GM12878 (cell line): Measurements from ENCODE around the gene KIFC1. TPM values are rescaled to one million over a fixed set of nuclear protein-coding genes. Genes with fewer than 3 reads are reported as not detected.
A peak's percentile ranks its signal among the peaks of the same experiment; 100 is the strongest.

Experiments
- ATAC-seq: fragments of 200-7000 bp; cut with Tn5 transposase; 3 replicates; pipeline ENCODE4 v1.9.1; 2020; ENCODE audit warnings: mild to moderate bottlenecking, moderate library complexity
- BruUV-seq: library from RNA; stranded (reverse); fragments of 400-500 nt; replicated peaks from 2 replicates; lab custom pipeline; 2021; lab: Mats Ljungman, UMichigan
- CTCF ChIA-PET: fragments of 300-600 bp; sonication (Branson Sonifier 250); formaldehyde crosslinking; extraction: SDS; loops from one replicate; lab custom pipeline; 2021; ENCODE audit warnings: inconsistent platforms; lab: Yijun Ruan, JAX
- POLR2A ChIA-PET: fragments of 350-600 bp; formaldehyde crosslinking; extraction: SDS; loops from one replicate; lab custom pipeline; 2021; ENCODE audit warnings: inconsistent platforms; lab: Charles Lee
- RAD21 ChIA-PET: fragments of 300-600 bp; sonication (Branson Sonifier 250); formaldehyde crosslinking; loops from one replicate; lab custom pipeline; 2023; ENCODE audit warnings: antibody characterized with exemption; ENCODE audit not compliant: unreplicated experiment; lab: Charles Lee
- SMC1A ChIA-PET: fragments of 300-600 bp; sonication (Branson Sonifier 250); formaldehyde crosslinking; loops from one replicate; lab custom pipeline; 2023; ENCODE audit not compliant: unreplicated experiment, uncharacterized antibody; lab: Charles Lee
- DNase-seq: peaks from one replicate; pipeline ENCODE4 v3.0.0-alpha.2; 2011; ENCODE audit warnings: low read depth, low spot score
- FAIRE-seq: peaks from 3 replicates; lab custom pipeline; 2011; peaks lifted over from hg19 to GRCh38; lab: Jason Lieb, UNC
- H2AFZ ChIP-seq: 2 replicates; pipeline ENCODE4 v1.6.0; 2011; ENCODE audit warnings: low read depth, low read length, control low read depth; ENCODE audit not compliant: control insufficient read depth
- H3K27ac ChIP-seq: 2 replicates; pipeline ENCODE4 v1.5.1; 2011; ENCODE audit warnings: control low read depth; ENCODE audit not compliant: control insufficient read depth, insufficient read depth
- H3K27me3 ChIP-seq, 2 experiments: replicated peaks in 1 of 2; 2 replicates each; pipeline versions ENCODE4 v1.6.0 to v1.6.1; 2011; ENCODE audit warnings: low read length in 1 of 2; ENCODE audit not compliant: control insufficient read depth in 2 of 2, insufficient read depth in 2 of 2
- H3K36me3 ChIP-seq, 2 experiments: 2 replicates each; pipeline ENCODE4 v1.5.1; 2011; ENCODE audit warnings: low read length in 1 of 2; ENCODE audit not compliant: control insufficient read depth in 2 of 2, insufficient read depth in 2 of 2
- H3K4me1 ChIP-seq: 2 replicates; pipeline ENCODE4 v1.6.1; 2011; ENCODE audit warnings: mild to moderate bottlenecking, low read length, moderate library complexity, mixed read lengths; ENCODE audit not compliant: control insufficient read depth, insufficient read depth
- H3K4me2 ChIP-seq: 2 replicates; pipeline ENCODE4 v1.6.0; 2011; ENCODE audit warnings: control low read depth; ENCODE audit not compliant: control insufficient read depth, insufficient read depth
- H3K4me3 ChIP-seq: fragments of 200-600 bp; sonication (generic); 2 replicates; pipeline ENCODE4 v1.5.1; 2016
- H3K79me2 ChIP-seq: 2 replicates; pipeline ENCODE4 v1.6.0; 2011; ENCODE audit warnings: low read length; ENCODE audit not compliant: control insufficient read depth, insufficient read depth
- H3K9ac ChIP-seq: 2 replicates; pipeline ENCODE4 v1.8.0; 2011; ENCODE audit warnings: low read length, control low read depth, mixed read lengths; ENCODE audit not compliant: control insufficient read depth, insufficient read depth
- H3K9me3 ChIP-seq: replicated peaks from 3 replicates; pipeline ENCODE4 v1.5.1; 2011; ENCODE audit warnings: mild to moderate bottlenecking, low read length; ENCODE audit not compliant: control insufficient read depth, insufficient read depth
- H4K20me1 ChIP-seq: 2 replicates; pipeline ENCODE4 v1.6.0; 2011; ENCODE audit not compliant: control insufficient read depth, insufficient read depth
- CREB1 ChIP-seq: IDR thresholded peaks from 2 replicates; pipeline ENCODE4 v1.6.1; 2012; ENCODE audit warnings: low read depth, mild to moderate bottlenecking, inconsistent platforms
- EGR1 ChIP-seq, 2 experiments: IDR thresholded peaks; 1 replicate in 1 of 2; 2 replicates in 1 of 2; pipeline ENCODE4 v1.6.1; 2011 to 2012; ENCODE audit warnings: low read depth in 2 of 2, low read length in 2 of 2, borderline replicate concordance in 1 of 2, mild to moderate bottlenecking in 1 of 2, moderate library complexity in 1 of 2
- HCFC1 ChIP-seq: fragments of 150-350 bp; IDR thresholded peaks from 2 replicates; pipeline ENCODE4 v1.6.1; 2014; ENCODE audit warnings: low read length
- MEF2B ChIP-seq: fragments of 450-650 bp; IDR thresholded peaks from 2 replicates; pipeline ENCODE4 v1.6.1; 2018; ENCODE audit warnings: mild to moderate bottlenecking, moderate library complexity; ENCODE audit not compliant: partially characterized antibody, poor library complexity, severe bottlenecking
- MXI1 ChIP-seq: fragments of 150-350 bp; IDR thresholded peaks from 2 replicates; pipeline ENCODE4 v1.6.1; 2011; ENCODE audit warnings: low read depth, mild to moderate bottlenecking, inconsistent platforms, low read length, improper control_type of control experiment
- NFYA ChIP-seq: IDR thresholded peaks from 2 replicates; pipeline ENCODE4 v1.6.1; 2011; ENCODE audit warnings: low read depth, mild to moderate bottlenecking, low read length, improper control_type of control experiment, borderline replicate concordance
- NR2F1 ChIP-seq: fragments of 450-650 bp; conservative IDR thresholded peaks from 2 replicates; pipeline ENCODE4 v1.6.1; 2017; ENCODE audit warnings: mild to moderate bottlenecking
- PAX5 ChIP-seq: IDR thresholded peaks from 2 replicates; pipeline ENCODE4 v1.6.1; 2011; ENCODE audit warnings: low read depth, low read length, borderline replicate concordance
- SREBF1 ChIP-seq: IDR thresholded peaks from 2 replicates; pipeline ENCODE4 v1.6.1; 2012; ENCODE audit warnings: mild to moderate bottlenecking, low read length
- TAF1 ChIP-seq: IDR thresholded peaks from 2 replicates; pipeline ENCODE4 v1.6.1; 2011; ENCODE audit warnings: mild to moderate bottlenecking, low read depth, low read length, borderline replicate concordance
- YY1 ChIP-seq: IDR thresholded peaks from 2 replicates; pipeline ENCODE4 v1.6.1; 2011; ENCODE audit warnings: low read depth, mild to moderate bottlenecking, low read length
- WGBS: methylation state at CpG from one replicate; pipeline ENCODE4 v1.1.6; 2016; ENCODE audit warnings: low lambda C conversion rate; ENCODE audit not compliant: insufficient replicate concordance, insufficient coverage; ENCODE audit errors: missing lambda C conversion rate; 5-methylcytosine and 5-hydroxymethylcytosine counted together
- in situ Hi-C: fragments of 300-500 bp; cut with MboI; formaldehyde crosslinking; loops from 9 replicates; pipeline ENCODE4 v1.14.3; 2018; ENCODE audit warnings: mixed read lengths
- intact Hi-C: fragments of 100-400 bp; cut with micrococcal nuclease; formaldehyde crosslinking; loops from one replicate; pipeline ENCODE4 v1.14.2; 2022; ENCODE audit not compliant: unreplicated experiment
- polyA plus RNA-seq, 11 experiments: library from polyadenylated mRNA; depleted of rRNA in 4 of 11; unstranded in 6 of 11; stranded (reverse) in 5 of 11; fragments of >200 nt; fragmentation: Nextera tagmentation in 4 of 11; fragmentation: Illumina TruSeq in 1 of 11; extraction: Ambion mirVana in 4 of 11; extraction: Trizol in 1 of 11; gene quantifications; 1 replicate in 1 of 11; 2 replicates in 10 of 11; pipeline versions ENCODE4 v1.2.1 to v1.2.3, GENCODE V29; 2011 to 2016; ENCODE audit warnings: inconsistent platforms in 2 of 11, missing spikeins in 2 of 11, low read depth in 1 of 11
- total RNA-seq, 4 experiments: library from RNA; depleted of rRNA in 3 of 4; stranded (reverse); fragments of >200 nt in 3 of 4; fragmentation: Illumina TruSeq in 1 of 4; extraction: Trizol in 1 of 4; gene quantifications; 2 replicates each; pipeline versions ENCODE4 v1.2.1 to v1.2.3, GENCODE V29; 2013 to 2021
- TF ChIP-seq, protein P1 (sequence below): fragments of 450-650 bp; IDR thresholded peaks from 2 replicates; pipeline ENCODE4 v1.6.1; 2018; ENCODE audit warnings: borderline replicate concordance, mild to moderate bottlenecking; ENCODE audit not compliant: partially characterized antibody
- TF ChIP-seq, protein P2 (sequence below): fragments of 450-650 bp; IDR thresholded peaks from 2 replicates; pipeline ENCODE4 v1.6.1; 2016; ENCODE audit warnings: mild to moderate bottlenecking
- TF ChIP-seq, protein P3 (sequence below): IDR thresholded peaks from 2 replicates; pipeline ENCODE4 v1.6.1; 2011; ENCODE audit warnings: low read depth, low read length, improper control_type of control experiment, borderline replicate concordance
- TF ChIP-seq, protein P4 (sequence below), 3 experiments: IDR thresholded peaks in 2 of 3; conservative IDR thresholded peaks in 1 of 3; 2 replicates each; pipeline ENCODE4 v1.5.1; 2011; ENCODE audit warnings: low read depth in 3 of 3, low read length in 3 of 3, mild to moderate bottlenecking in 3 of 3, control low read depth in 2 of 3, moderate library complexity in 2 of 3, inconsistent platforms in 1 of 3, mixed read lengths in 1 of 3; ENCODE audit not compliant: control insufficient read depth in 2 of 3, insufficient read depth in 1 of 3; ENCODE audit errors: extremely low read depth in 1 of 3

KIFC1 gene
- total and polyA plus RNA-seq, 10 of the 15 experiments (the other 5 are each of a cell fraction or from before 2014, with no cell fraction given), result 1.8 to 87.4 (median 54.4) TPM

DNA sequence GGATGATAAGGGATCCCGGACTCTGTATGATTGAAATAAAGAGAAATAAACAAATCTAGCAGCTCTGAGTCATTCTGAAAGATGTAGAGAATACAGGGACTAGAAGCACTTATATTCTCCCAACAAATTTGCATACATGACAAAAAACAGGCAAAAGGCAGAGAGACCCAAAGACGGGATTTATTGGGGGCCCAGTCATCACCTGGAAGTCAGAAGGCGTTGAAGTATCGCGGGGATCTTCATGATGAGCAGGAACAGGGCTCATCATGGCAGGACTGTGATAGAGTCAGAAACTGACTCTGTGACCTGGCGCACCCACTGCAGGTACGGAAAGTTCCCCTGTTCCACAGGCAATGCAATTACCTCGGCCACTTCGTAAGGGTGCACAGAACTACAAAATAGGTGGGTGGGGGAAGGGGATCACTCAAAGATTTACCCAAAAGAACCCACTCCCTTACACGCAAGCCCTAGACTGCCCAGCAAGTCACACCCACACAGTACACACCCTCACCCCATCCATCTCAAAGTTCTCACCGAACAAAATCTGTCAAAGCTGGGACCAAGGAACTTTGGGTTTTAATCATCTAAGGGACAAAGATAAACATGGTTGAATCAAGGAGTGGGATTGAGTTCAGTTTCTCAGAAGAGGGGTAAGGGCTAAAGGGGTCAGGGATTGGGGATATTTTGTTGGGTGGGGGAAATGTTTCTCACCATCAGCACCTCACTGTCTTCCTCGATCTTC is 24.9 kb downstream of the KIFC1 start:
- WGBS, result under 1% methylated on average over 12 of the region's 12 CpGs
- Histone ChIP-seq H2AFZ (no peak overlapping the region), H3K4me1 (peaks cover 30% of the 10 kb centered on the region), H3K4me3 (peak overlapping the region; percentile 98), H3K36me3 (peaks cover 0 to 4% of the 10 kb centered on the region in 2 experiments; a peak in 2 of 4 replicates), H3K27ac (peak overlapping the region; percentile 91), H4K20me1 (no peaks in the 10 kb centered on the region; the same call in 1 of the 2 replicates), H3K79me2 (peaks cover 30% of the 10 kb centered on the region), H3K4me2 (peak overlapping the region; percentile 83), H3K9ac (peak overlapping the region; percentile 91), H3K27me3 (no peaks in the 10 kb centered on the region; a peak in 1 of 4 replicates), H3K9me3 (no peaks in the 10 kb centered on the region)
- ATAC-seq (peak; percentile 4), FAIRE-seq (peak; percentile 90), DNase-seq (no peak)
- in situ Hi-C loops, result no loop called here
- CTCF ChIA-PET, result interaction anchor here (1.3 to 5.3 kb wide), 5 partner anchors 9 to 117 kb away, joined by 3 to 25 read pairs (median 4); partner anchors contain the start of gene ZBTB9
- intact Hi-C loops, result loop anchor here (5.0 kb wide), 1 partner anchor 99 kb away; the partner anchor contains the start of gene ZBTB22
- no TSS peak for BruUV-seq
- POLR2A ChIA-PET, result interaction anchor here (0.5 to 2.7 kb wide), 7 partner anchors 9 to 152 kb away, joined by 3 to 14 read pairs (median 3); no protein-coding TSS in a partner anchor
- RAD21 ChIA-PET, result interaction anchor here (0.9 to 1.8 kb wide), 3 partner anchors 9 to 191 kb away, joined by 3 to 11 read pairs (median 6); partner anchors contain the start of gene BAK1
- SMC1A ChIA-PET, result interaction anchor here (0.7 to 2.0 kb wide), 5 partner anchors 9 to 99 kb away, joined by 3 to 8 read pairs (median 3); no protein-coding TSS in a partner anchor
- peak; percentile 50; the same call in 1 of the 2 replicates for TF ChIP-seq PAX5
- TF ChIP-seq EGR1 (IDR thresholded peaks at IDR 0.05; ENCODE audit: borderline replicate concordance in 1 of 2, low read depth in 2 of 2, low read length in 2 of 2), result no peak
- TF ChIP-seq, protein P1, sequence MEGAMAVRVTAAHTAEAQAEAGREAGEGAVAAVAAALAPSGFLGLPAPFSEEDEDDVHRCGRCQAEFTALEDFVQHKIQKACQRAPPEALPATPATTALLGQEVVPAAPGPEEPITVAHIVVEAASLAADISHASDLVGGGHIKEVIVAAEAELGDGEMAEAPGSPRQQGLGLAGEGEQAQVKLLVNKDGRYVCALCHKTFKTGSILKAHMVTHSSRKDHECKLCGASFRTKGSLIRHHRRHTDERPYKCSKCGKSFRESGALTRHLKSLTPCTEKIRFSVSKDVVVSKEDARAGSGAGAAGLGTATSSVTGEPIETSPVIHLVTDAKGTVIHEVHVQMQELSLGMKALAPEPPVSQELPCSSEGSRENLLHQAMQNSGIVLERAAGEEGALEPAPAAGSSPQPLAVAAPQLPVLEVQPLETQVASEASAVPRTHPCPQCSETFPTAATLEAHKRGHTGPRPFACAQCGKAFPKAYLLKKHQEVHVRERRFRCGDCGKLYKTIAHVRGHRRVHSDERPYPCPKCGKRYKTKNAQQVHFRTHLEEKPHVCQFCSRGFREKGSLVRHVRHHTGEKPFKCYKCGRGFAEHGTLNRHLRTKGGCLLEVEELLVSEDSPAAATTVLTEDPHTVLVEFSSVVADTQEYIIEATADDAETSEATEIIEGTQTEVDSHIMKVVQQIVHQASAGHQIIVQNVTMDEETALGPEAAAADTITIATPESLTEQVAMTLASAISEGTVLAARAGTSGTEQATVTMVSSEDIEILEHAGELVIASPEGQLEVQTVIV, result no peak
- no peak for TF ChIP-seq MEF2B
- TF ChIP-seq SREBF1, result no peak
- no peak for TF ChIP-seq NR2F1
- TF ChIP-seq, protein P2, sequence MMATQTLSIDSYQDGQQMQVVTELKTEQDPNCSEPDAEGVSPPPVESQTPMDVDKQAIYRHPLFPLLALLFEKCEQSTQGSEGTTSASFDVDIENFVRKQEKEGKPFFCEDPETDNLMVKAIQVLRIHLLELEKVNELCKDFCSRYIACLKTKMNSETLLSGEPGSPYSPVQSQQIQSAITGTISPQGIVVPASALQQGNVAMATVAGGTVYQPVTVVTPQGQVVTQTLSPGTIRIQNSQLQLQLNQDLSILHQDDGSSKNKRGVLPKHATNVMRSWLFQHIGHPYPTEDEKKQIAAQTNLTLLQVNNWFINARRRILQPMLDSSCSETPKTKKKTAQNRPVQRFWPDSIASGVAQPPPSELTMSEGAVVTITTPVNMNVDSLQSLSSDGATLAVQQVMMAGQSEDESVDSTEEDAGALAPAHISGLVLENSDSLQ, result no peak
- TF ChIP-seq HCFC1, result no peak
- no peak for TF ChIP-seq MXI1
- TF ChIP-seq, protein P3, sequence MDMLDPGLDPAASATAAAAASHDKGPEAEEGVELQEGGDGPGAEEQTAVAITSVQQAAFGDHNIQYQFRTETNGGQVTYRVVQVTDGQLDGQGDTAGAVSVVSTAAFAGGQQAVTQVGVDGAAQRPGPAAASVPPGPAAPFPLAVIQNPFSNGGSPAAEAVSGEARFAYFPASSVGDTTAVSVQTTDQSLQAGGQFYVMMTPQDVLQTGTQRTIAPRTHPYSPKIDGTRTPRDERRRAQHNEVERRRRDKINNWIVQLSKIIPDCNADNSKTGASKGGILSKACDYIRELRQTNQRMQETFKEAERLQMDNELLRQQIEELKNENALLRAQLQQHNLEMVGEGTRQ, result no peak
- TF ChIP-seq, protein P4, sequence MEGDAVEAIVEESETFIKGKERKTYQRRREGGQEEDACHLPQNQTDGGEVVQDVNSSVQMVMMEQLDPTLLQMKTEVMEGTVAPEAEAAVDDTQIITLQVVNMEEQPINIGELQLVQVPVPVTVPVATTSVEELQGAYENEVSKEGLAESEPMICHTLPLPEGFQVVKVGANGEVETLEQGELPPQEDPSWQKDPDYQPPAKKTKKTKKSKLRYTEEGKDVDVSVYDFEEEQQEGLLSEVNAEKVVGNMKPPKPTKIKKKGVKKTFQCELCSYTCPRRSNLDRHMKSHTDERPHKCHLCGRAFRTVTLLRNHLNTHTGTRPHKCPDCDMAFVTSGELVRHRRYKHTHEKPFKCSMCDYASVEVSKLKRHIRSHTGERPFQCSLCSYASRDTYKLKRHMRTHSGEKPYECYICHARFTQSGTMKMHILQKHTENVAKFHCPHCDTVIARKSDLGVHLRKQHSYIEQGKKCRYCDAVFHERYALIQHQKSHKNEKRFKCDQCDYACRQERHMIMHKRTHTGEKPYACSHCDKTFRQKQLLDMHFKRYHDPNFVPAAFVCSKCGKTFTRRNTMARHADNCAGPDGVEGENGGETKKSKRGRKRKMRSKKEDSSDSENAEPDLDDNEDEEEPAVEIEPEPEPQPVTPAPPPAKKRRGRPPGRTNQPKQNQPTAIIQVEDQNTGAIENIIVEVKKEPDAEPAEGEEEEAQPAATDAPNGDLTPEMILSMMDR (IDR thresholded peaks at IDR 0.05 in 2 of 3, conservative IDR thresholded peaks at IDR 0.05 in 1 of 3; ENCODE audit: control insufficient read depth in 2 of 3, extremely low read depth in 1 of 3, insufficient read depth in 1 of 3, low read depth in 3 of 3, low read length in 3 of 3), result no peak
- no peak for TF ChIP-seq TAF1
- TF ChIP-seq NFYA, result no peak
- no peak for TF ChIP-seq CREB1
- peak; percentile 34; the same call in 1 of the 2 replicates for TF ChIP-seq YY1
